HG03108 (cell line): ENCODE data around the gene TCEAL5.
"Not testable (repeated sequence)": the region's sequence is repeated elsewhere in the genome, so short reads cannot be mapped to it uniquely, and the experiment has no call there.

Source experiments
- ATAC-seq: cut with Tn5 transposase; IDR thresholded peaks from one replicate; pipeline ENCODE4 v1.9.1; 2021; ENCODE audit warnings: moderate library complexity; ENCODE audit not compliant: unreplicated experiment

The TCEAL5 gene

DNA sequence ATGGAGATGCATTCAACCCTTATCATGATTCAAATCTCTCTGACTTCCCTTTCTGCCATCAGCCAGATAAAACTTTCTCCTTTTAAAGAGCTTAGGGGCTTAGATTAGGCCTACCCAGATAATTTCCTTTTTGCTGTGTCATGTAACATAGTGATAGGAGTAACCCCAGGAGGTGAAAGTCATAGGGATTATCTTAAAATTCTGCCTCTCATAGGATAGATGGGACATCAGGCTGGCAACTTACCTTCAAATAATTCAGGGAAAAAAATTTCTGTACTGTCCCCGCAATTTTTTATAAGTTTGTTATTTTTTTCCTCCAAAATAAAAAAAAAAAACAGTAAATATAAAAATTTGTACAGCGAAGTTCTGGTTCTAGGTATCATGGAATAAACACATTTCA is 40.9 kb downstream of the TCEAL5 start:
- ATAC-seq = not testable (repeated sequence)

DNA sequence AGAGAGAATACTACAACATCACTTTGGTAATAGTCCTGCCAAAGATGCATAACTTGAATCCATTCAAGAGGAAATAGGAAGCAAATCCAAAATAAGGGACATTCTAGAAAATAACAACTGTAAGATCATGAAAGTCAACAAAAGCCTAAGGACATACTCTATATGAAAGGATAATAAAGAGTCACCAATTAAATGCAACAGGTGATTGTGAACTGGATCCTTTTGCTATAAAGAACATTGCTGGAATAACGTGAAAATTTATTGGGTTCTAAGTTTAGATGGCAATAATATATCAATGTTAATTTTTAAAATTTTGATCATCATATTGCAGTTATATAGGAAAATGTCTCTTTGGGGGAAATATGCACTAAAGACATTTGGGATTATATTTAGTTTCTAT is 41.7 kb downstream of the TCEAL5 start:
- no peak for ATAC-seq

DNA sequence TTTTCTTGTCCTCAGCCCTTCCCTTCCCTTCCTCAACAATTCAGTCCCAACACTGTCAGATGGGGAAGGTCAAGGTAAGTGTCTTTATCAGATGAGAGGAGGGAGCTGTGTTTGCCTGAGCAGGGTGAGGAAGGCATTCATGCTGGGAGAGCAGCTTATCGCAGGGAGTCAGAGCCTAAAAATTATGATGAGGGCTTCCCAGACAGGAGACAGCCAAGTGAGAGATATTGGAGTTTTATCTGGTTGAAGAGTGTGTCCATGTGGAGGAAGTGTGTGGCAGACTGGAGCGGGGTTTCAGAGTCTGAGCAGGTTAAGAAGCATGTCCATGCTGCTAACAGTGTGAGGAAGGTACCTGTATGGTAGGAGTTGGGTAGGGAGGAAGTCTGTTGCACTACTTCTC is 43.3 kb downstream of the TCEAL5 start:
- no peak for ATAC-seq

DNA sequence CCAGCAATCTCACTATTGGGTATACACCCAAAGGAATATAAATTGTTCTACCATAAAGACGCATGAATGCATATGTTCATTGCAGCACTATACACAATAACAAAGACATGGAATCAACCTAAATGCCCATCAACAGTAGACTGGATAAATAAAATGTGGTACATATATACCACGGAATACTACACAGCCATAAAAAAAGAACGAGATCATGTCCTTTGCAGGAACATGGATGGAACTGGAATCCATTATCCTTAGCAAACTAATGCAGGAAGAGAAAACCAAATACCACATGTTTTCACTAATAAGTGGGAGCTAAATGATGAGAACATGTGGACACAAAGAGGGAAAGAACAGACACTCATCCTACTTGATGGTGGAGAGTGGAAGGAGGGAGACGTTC is 50.6 kb downstream of the TCEAL5 start:
- ATAC-seq = not testable (repeated sequence)
